DLD1 (cell line): ENCODE results near the gene PPARG.

Experiments used
- in situ Hi-C: cut with HindIII; loops from 2 replicates; pipeline ENCODE4 v1.10.0; 2017; ENCODE audit warnings: low sequenced_read_pairs

The PPARG gene

DNA sequence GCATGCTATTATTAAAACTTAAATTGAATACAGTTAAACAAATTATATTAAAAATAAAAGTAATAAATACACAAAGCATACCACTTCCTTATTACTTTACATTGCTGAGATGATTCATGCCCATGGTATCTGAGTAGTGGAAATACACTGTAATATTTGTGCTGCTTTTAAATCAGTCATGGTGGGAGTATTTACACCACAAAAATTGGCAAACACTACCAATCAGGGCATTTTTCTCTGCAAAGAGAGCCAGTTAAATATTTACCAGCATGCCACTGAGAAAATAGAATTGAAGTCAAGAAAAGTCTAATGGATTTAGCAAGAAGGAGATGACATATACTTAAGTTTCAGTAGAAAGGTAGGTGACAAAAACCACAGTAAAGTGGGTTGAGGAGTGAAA lies 19.6 kb downstream of the PPARG start:
- in situ Hi-C loops: no loop called here

DNA sequence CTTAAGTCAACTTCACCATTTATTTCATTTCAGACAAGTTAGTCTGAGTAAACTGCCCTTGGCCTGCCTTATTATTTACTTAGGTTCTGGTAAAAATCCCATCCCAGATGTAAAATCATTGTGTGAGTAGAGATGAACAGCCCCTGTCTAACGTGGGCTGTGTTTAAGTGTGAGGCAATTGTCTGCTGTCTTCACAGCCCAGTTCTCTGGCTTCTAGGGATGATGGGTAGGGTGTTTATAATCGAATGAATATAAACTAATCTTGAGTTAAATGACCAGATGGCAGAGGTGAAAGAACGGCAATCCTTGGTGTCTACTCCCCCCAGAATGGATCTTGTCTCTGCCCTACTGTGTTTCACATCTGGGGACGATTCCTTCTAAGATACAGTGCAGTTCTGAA lies 20.8 kb downstream of the PPARG start:
- in situ Hi-C loops: no loop called here

DNA sequence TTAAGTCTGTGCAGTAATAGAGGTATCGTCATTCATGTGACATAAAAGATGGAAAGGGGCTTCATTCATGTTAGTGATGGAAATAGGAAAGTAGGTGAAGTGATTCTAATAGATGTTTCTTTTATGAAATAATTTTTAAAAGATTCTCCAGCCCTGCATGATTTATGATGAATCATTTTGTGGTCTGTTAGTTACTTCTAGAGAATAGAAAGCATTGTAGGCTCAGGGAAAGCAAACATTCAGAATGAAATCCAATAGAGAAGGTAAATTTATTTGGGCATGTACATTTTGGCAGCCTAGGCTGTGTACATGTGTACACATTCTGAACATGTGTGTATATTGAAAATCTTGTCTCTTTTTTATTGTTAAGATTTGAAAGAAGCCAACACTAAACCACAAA lies 23.1 kb downstream of the PPARG start:
- in situ Hi-C loops: no loop called here

DNA sequence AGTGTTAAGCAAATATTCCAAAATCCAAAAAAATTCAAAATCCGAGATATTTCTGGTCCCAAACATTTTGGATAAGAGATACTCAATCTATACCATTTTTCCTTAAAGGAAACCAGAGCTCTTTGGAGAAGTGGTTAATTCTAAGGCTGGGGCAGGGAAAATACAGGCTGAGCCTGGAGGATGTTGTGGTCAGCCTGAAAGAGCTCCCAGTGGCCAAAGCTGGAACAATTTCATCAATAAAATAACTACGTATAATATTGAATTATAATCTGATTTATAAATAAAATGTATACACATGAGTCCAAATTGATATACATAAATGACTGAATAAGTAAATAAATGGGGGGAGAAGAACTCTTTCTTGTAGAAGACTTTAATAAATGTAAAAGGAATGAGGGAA lies 24.6 kb downstream of the PPARG start:
- in situ Hi-C loops: no loop called here

DNA sequence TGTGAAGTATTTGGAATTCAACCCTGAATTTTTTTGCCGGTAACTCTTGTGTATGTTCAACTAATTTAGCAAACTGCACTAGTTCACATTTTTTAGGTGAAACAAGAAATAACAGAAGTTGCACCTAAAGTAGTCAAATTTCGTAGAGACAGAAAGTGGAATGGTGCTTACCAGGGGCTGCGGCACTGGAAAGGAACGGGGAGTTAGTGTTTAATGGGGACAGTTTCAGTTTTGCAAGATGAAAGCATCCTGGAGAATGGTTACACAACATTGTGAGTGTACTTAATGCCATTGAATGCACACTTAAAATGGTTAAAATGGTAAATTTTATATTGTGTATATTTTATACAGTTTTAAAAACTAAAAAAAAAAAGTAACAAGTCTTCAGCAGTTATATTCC lies 27.4 kb downstream of the PPARG start:
- in situ Hi-C loops: no loop called here

DNA sequence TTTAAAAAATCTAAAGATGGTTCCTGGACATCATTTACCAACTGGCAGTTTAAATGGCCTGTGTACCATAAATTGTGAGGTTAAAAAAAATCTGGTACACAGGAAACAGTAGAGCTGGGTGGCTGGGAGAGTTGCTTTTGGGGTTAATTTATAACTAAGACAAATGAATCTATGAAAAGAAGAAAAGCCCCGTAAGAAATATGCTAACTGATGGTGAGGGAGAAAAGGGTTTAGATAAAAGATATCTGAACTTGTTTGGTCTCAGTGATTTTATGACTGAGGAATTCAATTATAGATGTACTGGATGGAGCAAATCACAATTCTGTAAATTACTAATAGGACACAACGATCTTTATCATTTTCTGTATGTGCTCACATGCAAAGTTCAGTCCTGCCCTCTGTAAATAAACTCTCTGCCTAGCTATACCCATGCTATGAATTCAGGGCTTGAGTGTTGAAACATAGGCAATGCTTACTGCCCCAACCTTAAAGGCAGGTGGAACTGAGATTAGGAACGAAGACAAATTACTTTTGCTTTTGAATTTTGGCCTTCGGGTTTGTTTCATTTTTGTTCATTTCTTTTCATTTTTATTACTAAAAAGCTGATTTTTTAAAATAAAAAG lies 28.0 kb downstream of the PPARG start:
- in situ Hi-C loops: no loop called here

DNA sequence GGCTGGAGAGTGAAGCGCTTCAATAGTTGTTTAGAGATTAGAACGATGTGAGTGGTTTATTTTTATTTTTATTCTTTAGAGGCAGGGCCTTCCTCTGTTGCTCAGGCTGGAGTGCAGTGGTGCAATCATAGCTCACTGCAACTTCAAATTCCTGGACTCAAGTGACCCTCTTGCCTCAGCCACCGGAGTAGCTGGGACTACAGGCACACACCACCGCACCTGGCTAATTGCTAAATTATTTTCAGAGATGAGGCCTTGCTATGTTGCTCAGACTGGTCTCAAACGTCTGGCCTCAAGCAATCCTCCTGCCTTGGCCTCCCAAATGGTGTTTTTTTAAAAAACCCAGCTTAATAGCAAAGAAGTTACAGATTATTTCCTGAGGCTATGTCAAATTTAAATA lies 29.0 kb downstream of the PPARG start:
- in situ Hi-C loops: no loop called here

DNA sequence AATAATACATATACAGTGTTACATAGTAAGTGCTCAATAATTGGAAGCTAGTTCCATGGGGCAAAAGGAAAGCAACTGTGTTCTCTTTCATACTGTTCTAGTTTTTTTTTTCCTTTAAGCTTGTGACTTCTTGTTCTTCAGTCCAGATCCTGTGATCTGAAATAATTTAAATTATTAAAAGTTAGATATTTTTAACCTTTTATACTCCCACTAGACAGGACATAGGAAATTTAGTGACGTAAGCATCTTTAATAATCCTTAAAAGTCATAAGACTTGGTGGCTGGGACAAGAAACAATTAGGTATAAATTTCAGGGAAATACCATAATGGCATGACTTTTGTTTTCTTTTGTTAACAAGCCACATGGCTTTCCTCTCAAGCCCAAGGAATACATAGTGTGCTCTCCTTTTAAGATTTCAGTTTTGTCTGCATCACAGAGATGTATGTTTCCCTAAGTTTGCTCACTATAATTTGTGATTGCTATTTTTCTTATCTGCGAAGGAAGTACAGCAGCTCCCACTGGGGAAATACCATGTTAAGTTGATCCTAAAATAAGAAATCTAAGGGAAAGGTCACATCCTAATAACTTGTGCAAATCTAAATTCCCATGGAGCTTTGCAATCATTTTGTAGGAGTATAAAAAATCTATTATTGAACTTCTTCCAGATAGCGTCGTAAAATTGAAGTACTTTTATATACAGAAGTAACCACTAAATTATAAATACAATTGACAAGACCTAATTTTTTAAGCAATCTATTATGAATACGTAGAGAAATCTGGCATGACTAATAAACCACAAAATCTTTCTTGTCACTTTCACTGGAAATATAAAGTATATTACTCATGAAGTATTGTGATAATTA lies 30.1 kb downstream of the PPARG start:
- in situ Hi-C loops: no loop called here

DNA sequence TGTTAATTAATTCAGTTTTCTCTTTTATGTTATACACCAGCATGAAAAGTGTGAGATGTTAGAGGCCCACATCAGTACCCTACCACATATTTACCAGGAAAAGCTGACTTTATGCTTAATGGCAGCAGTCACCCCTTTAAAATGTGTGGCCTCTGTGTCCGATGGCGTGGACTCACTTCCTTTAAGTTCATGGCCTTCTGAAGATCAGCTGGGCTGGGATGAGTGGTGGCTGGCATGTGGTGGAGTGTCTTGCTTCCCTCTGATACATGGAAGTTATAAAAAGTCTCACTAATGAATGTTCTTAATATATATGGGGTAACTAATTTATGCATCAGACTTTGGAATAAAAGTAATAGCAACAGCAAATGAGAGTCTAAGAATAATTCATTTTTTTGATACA lies 32.1 kb downstream of the PPARG start:
- in situ Hi-C loops: no loop called here

DNA sequence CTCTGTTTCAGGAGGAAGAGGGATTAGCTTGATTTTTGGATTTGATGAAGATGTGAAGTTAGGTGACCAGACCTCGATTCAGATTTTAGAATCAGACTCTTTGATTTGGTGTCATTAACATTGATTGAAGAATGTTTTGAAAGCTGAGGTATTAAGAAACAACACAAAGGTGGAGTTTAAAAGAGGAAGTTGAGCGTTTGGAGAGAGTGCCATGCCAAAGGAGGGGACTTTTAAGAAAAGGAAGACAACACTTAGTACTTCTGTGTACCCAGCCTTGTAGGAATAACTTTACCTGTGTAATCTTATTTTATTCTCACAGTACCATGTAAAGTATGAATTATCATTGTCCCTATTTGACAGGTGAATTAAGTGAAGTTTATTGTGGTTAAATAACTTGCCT lies 34.4 kb downstream of the PPARG start:
- in situ Hi-C loops: no loop called here

DNA sequence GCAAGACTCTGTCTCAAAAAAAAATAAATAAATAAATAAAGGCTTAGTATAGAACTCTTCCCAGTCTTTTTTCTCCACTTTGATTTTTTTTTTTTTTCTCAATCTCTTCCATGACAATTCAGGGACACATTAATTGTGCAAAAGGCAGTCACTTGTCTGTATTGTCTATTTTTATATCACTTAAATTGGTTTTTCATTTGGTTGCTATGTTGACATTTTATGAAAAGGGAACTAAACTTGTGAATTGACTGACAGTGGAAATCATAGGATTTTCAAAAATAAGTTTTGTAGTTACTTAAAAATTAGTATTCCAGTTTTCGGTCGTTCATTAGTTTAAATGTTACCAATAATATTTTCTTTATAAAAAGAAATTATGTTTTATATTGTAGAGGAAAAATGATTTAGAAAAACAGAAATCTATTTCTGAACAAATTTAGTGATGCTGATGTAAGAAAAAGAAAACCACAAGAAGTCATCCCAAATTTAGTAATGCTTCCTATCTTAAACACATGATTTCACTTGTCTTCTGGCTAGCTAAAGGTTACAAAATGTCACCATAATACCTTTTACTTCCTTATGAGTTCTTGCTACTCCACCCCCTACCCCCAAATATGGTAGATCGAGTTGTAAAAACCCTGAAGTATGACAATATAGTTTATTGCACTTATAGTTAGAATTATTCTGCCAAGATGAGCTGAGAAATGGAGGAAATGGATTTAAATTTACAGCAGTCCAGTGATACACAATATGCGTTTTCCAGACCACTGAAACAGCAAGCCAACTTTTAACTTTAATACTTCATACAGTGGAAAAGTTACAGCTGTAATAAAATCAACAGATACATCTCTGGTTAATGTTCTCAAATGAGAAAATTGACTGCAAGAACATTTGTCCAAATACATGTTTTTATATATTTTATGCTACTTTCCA lies 37.0 kb downstream of the PPARG start:
- in situ Hi-C loops: no loop called here

DNA sequence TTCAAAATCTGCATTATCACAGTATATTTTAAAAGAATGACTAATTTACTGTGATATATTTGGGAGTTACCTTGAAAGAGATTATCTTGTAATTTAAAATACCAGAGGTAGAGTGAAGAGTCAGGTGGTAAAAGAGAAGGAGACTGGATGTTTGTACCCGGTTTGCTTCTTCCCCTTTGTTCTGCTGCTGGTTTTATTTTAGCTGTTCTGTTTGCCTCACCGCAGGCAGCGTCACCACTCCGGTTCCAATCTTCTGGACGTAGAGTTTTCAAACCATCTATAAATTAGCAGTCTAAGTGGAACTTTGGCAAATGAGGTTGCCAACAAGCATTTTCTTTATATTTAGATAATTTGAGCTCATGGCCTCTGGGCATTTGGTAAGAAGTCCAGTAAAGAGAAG lies 38.2 kb downstream of the PPARG start:
- in situ Hi-C loops: no loop called here

DNA sequence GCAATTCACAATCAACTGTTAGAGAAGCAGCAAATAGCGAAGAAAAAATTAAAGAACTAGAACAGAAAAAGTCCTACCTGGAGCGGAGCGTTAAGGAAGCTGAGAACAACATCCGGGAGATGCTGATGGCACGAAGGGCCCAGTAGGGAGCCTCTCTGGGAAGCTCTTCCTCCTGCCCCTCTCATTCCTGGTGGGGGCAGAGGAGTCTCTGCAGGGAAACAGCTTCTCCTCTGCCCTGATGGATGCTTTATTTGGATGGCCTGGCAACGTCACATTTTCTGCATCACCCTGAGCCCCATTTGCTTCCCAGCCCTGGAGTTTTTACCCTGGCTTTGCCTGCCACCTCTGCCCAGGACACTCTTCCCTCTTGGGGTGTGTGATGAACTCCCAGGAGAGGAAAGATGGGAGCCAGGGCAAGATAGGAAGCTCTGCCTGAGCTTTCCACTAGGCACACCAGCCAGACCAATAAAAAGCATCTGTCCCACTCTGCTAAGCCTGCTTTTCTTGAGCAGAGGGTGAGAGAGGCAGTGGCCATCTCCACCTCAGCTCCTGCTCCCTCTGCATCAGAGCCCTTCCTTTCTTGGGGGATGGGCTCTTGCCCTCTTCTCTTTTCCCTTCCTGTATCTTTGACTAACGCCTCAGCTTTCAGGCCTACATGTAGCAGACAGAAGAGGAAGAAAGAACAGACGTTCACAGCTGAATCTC lies 39.4 kb downstream of the PPARG start:
- in situ Hi-C loops: no loop called here

DNA sequence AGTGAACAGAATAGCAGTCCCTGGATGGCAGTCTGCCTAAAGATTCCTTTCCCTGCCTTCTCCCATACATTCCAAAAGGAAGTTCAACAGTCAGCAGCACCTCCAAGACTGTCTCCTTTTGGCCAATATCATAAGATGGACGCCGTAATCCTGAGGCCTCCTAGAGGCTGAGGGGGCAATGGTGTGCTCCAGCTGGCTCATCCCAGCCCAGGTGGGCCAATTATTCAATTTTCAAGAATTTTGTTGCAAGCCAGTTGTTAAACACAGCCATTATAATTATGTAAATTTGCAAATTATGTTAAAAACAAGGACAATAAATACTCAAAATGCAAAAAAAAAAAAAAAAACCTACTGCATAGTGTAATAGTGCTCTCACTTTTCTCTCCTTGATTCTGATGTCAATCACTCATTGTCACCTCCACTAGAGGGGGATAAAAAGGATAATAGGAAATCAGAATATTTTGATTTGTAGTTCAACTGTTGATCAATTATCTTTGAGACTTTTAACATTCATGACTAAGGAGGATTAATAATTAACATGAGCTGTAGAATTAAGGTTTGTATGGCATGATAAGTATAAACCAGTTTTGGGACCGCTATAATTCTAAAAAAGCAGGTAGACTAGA lies 40.1 kb downstream of the PPARG start:
- in situ Hi-C loops: no loop called here

DNA sequence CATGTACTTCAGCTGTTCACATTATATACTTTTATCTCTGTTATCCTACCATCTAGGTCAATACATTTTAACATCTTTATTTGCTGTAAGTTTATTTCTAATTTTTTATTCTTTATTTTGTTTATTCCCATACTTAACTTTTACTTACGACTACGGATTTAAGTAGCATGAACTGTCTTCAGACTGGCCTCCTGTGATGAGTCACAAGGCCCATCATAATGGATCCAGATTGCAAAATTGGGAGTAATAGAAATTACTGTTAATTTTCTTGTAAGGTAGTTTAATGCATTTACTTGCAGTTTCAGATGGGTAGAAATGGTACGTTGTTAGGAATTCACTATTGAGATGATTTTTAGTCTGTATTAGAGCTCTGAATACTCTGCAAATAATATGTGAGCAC lies 45.9 kb downstream of the PPARG start:
- in situ Hi-C loops: no loop called here

DNA sequence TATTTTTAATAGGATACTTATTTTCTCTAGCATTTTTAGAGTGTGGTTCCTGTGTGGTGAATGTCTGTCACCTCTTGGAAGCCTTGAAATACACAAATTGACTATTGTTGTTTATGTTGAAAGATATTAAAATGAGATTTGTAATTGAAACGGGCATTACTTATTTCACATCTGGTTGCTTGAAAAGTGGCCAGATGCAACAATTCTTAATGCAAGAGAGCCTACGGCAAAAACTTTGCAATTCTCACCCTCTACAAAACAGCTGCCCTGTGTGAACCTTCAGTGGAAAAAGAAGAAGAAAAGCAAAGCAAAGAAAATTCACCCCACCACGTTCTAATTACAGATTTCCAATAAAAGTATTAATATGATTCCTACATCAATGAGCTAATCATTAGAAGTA lies 46.6 kb downstream of the PPARG start:
- in situ Hi-C loops: no loop called here

DNA sequence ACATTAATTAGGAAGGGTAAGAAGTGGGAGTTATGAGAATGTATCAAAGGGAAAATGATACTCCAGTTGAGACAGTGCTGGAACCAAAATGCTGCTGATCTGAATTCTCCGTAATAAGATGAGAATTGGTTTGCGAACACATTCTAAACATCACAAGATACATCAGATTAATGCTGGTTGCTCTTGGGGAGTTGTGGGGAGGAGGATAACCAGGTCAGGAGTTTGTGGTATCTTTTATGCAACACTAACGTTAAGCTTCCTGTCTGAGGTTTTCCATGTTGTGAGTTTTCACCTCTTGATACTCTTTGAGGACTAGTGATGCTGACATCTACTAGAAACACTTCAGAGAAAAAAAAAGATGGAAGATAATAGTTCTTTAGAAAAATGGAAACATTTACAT lies 47.2 kb downstream of the PPARG start:
- in situ Hi-C loops: no loop called here

DNA sequence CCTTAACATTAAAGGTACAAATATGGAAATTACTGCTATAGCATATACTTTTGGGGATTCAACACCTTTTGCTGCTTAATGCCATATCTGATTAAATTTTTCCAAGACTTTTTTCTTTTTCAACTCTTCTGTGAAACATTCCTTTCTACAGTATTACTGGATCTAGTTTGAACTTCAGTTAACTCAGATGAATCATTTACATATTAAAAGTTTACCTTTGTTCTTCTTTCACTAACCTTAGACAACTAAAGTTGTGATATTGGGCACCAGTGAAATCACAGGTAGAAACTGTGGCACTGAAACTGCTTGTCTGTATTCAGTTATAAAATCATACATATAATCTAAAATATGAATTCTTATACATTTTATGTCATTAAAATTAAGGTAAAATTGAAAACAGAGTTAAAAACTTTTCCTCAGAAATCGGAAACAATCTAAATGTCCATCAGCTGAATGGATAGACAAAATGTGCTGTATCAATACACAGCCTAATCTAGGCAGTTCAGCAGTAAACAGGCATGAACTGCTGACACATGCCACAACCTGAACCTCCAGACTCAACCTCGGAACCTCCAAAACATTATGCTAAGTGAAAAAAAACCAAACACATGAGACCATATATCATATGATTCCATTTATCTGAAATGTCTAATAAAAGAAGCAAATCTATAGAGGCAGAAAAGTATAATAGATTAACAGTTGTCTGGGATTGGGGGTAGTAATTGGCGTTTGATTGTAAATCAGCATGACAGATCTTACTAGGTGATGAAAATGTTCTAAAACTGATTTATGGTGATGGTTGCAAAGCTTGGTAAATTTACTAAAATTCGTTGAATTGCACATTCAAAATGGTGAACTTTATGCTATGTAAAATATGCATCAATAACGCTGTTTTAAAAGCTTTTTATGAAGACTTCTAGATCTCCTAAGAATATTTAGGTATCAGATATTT lies 50.0 kb downstream of the PPARG start:
- in situ Hi-C loops: no loop called here

DNA sequence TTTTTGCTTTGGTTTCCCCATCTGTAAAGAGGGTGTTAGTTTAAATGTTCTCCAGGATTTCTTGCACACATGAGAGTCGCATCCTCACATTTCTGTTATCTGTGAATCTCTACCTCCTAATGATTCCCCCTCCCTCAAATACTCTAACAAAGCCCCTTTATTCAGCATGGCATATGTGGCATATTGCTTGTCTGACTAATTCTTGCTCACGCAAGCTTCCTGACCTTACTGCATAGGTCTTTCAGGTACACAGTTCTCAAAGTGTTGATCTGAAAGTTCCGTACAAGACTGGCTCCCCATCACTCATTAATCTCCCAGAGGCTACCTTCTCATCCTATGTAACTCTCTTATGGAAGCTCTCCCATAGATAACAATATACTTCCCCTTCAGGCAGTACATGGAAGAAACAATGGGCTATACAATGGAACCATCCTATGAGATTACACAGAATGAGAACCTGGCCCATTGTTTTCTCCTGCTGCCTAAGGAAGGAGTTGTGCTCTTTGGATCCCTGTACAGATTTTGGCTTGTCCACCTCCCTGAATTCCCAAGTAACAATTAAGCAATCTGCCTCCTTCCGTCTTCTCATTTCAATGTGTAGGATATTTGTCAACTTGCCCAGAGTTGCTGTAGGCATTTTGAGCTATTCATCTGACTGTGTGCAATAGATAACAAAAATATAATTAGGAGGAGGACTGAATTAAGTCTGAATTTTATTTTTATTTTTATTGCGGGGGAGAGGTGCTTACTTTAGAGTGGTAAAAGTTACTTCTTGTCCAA lies 51.0 kb downstream of the PPARG start:
- in situ Hi-C loops: no loop called here
